HFFc6 (cell line): ENCODE results near the gene RGS6. TPM values are rescaled to one million over a fixed set of nuclear protein-coding genes. Genes with fewer than 3 reads are reported as not detected.

Experiments
- DNase-seq: peaks from one replicate; pipeline ENCODE4 v3.0.0-alpha.2; 2018
- H3K27ac Mint-ChIP-seq: 2 replicates; pipeline ENCODE4 v1.8.0; 2020; ENCODE audit warnings: mild to moderate bottlenecking, mixed read lengths
- H3K27me3 Mint-ChIP-seq: 2 replicates; pipeline ENCODE4 v1.8.0; 2021; ENCODE audit warnings: mild to moderate bottlenecking, moderate library complexity, mixed read lengths; ENCODE audit not compliant: insufficient read depth
- H3K36me3 Mint-ChIP-seq: 2 replicates; pipeline ENCODE4 v1.8.0; 2021; ENCODE audit warnings: low read depth, mixed read lengths
- H3K4me1 Mint-ChIP-seq: 2 replicates; pipeline ENCODE4 v1.8.0; 2020; ENCODE audit warnings: low read depth, mixed read lengths
- H3K4me3 Mint-ChIP-seq: 2 replicates; pipeline ENCODE4 v1.8.0; 2020; ENCODE audit warnings: mild to moderate bottlenecking, moderate library complexity, mixed read lengths
- H3K9me3 Mint-ChIP-seq: 2 replicates; pipeline ENCODE4 v1.8.0; 2020; ENCODE audit warnings: mild to moderate bottlenecking, mixed read lengths
- total RNA-seq, 6 experiments: library from RNA; stranded (reverse); fragmentation: NEBNext Ultra II Directional; extraction: Animal tissue kit (Norgen Biotek cat#: 25700); gene quantifications; 2 replicates in 1 of 6; 3 replicates in 5 of 6; pipeline ENCODE4 v1.2.3, GENCODE V29; 2021
- TF ChIP-seq, protein P1 (sequence below): fragments of 200-600 bp; sonication (generic); IDR thresholded peaks from 2 replicates; pipeline ENCODE4 v1.5.0; 2021; ENCODE audit warnings: antibody characterized with exemption, mild to moderate bottlenecking

Gene RGS6
- total RNA-seq, 6 experiments from 2014 or later = not detected

DNA sequence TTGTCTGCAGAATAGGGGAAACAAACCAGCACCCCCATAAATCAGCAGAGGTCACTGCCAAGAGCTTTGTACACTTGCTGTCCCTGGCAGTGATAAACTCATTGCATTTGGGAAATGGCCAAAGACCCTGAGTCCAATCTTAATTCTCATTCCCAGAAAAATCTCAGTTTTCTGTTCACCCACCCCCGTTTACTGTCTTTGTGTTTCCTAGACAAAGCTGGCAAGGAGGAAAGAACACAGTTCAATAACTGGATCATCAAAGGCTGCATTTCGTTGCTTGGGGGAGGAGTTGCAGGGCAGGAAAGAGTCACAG is 596.6 kb downstream of the RGS6 start:
- no peaks in the 10 kb centered on the region; the same call in 1 of the 2 replicates for H3K27me3 Mint-ChIP-seq
- peaks cover 31% of the 10 kb centered on the region for H3K4me1 Mint-ChIP-seq
- TF ChIP-seq, protein P1, sequence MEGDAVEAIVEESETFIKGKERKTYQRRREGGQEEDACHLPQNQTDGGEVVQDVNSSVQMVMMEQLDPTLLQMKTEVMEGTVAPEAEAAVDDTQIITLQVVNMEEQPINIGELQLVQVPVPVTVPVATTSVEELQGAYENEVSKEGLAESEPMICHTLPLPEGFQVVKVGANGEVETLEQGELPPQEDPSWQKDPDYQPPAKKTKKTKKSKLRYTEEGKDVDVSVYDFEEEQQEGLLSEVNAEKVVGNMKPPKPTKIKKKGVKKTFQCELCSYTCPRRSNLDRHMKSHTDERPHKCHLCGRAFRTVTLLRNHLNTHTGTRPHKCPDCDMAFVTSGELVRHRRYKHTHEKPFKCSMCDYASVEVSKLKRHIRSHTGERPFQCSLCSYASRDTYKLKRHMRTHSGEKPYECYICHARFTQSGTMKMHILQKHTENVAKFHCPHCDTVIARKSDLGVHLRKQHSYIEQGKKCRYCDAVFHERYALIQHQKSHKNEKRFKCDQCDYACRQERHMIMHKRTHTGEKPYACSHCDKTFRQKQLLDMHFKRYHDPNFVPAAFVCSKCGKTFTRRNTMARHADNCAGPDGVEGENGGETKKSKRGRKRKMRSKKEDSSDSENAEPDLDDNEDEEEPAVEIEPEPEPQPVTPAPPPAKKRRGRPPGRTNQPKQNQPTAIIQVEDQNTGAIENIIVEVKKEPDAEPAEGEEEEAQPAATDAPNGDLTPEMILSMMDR = no peak
- peaks cover 16% of the 10 kb centered on the region for H3K36me3 Mint-ChIP-seq
- H3K4me3 Mint-ChIP-seq = no peak overlapping the region
- DNase-seq = no peak
- no peak overlapping the region; the same call in 1 of the 2 replicates for H3K27ac Mint-ChIP-seq
- H3K9me3 Mint-ChIP-seq = peaks cover 9% of the 10 kb centered on the region

DNA sequence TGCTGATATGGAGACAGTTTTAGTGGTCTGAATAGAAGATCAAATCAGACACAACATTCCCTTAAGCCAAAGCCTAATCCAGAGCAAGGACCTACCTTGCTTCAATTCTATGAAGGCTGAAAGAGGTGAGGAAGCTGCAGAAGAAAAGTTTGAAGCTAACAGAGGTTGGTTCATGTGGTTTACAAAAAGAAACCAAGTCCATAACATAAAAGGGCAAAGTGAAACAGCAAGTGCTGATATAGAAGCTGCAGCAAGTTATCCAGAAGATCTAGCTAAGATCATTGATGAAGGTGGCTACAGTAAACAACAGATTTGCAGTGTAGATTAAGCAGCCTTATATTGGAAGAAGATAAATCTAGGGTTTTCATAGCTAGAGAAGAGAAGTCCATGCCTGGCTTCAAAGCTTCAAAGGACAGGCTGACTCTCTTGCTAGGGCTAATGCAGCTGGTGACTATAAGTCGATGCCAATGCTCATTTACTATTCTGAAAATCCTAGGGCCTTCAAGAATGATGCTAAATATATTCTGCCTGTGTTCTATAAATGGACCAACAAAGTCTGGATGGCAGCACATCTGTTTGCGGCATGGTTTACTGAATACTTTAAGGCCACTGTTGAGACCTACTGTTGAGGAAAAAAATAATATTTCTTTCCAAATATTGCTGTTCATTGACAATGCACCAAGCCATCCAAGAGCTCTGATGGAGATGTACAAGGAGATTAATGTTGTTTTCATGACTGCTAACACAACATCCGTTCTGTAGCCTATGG is 600.6 kb downstream of the RGS6 start:
- peaks cover 18% of the 10 kb centered on the region for H3K4me1 Mint-ChIP-seq
- H3K36me3 Mint-ChIP-seq = peaks cover 25% of the 10 kb centered on the region
- TF ChIP-seq, protein P1 = no peak
- H3K27ac Mint-ChIP-seq = no peak overlapping the region
- H3K4me3 Mint-ChIP-seq = no peak overlapping the region
- H3K27me3 Mint-ChIP-seq = peaks cover 5% of the 10 kb centered on the region
- DNase-seq = no peak
- H3K9me3 Mint-ChIP-seq = peaks cover 14% of the 10 kb centered on the region

DNA sequence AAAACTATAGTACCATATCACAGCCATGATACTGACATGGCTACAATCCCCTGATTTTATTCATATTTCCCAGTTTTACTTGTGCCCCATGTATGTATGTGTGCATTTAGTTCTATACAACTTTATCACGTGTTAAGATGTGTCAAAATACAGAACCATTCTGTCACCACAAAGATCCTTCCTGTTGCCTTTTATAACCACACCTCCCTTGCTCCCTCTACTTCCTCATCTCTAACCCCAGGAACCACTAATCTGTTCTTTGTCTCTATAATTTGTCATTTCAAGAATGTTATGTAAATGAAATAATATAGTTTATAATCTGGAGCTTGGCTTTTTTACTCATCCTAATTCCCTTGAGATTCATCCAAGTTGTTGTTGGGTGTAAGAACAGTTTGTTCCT is 603.3 kb downstream of the RGS6 start:
- no peak overlapping the region for H3K4me3 Mint-ChIP-seq
- H3K4me1 Mint-ChIP-seq = no peaks in the 10 kb centered on the region
- H3K9me3 Mint-ChIP-seq = peaks cover 14% of the 10 kb centered on the region
- peaks cover 25% of the 10 kb centered on the region for H3K36me3 Mint-ChIP-seq
- TF ChIP-seq, protein P1 = no peak
- no peak overlapping the region for H3K27ac Mint-ChIP-seq
- no peak for DNase-seq
- peaks cover 8% of the 10 kb centered on the region for H3K27me3 Mint-ChIP-seq

DNA sequence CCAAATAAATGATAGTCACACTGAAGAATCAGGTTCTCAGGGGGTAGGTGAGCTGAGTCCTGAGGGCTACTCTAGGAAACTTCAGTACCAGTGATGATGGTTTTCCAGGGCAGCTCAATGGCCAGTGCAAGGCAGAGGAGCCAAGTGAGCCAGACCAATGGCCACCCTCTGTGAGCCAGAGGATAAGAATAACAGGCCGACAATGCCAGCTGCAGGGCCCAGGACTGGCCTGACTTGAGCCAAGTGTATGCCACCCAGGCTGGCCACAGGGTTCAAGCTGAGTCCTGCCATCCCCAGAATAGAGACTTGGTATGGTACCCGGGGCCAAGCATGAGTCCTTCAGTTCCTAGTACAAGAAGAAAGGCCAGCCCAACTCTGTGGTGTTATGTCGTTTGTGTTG is 606.2 kb downstream of the RGS6 start:
- no peaks in the 10 kb centered on the region for H3K4me1 Mint-ChIP-seq
- peaks cover 10% of the 10 kb centered on the region for H3K9me3 Mint-ChIP-seq
- DNase-seq = no peak
- H3K36me3 Mint-ChIP-seq = peaks cover 14% of the 10 kb centered on the region
- H3K27ac Mint-ChIP-seq = no peak overlapping the region
- H3K27me3 Mint-ChIP-seq = peaks cover 8% of the 10 kb centered on the region
- TF ChIP-seq, protein P1 = no peak
- H3K4me3 Mint-ChIP-seq = no peak overlapping the region

DNA sequence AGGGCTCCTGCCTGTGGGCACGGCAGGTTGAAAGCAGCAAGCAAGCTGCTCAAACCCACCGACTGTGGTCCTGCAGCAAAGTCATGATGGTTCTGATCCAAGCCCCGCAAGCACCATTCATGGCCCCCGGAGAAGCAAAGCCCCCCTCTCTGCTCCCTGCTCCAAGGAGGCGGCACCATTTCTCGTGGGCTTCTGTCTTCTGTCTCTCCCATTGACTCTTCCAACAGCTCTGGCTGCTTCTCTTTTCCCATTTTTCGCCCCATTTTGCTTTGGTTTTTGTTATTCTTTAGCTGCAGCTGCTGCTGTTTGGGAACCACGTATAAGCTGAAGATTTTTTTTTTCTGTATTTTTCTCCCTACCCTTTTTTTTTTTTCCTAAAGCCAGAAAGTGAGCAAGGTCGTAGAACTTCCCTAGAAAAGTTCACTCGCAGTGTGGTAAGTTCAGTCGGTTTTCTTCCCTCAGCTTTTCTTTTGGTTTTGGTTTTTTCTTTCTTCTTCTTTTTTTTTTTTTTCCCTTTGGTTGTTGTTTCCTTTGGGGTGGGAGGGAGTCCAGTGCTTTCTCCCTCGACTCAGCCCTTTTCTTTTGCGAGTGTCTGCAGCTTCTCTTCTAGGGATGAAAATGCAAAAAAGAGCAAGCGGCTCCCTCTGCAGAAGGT is 607.6 kb downstream of the RGS6 start:
- TF ChIP-seq, protein P1 = no peak
- Mint-ChIP-seq H3K27ac (no peak overlapping the region), H3K27me3 (peaks cover 5% of the 10 kb centered on the region), H3K4me3 (no peak overlapping the region), H3K36me3 (no peaks in the 10 kb centered on the region; the same call in 1 of the 2 replicates), H3K4me1 (no peaks in the 10 kb centered on the region), H3K9me3 (no peaks in the 10 kb centered on the region; the same call in 1 of the 2 replicates)
- no peak for DNase-seq
